Smooth muscle cell (in vitro differentiated cells): ENCODE results near the gene PLEKHA8. TPM values are rescaled to one million over a fixed set of nuclear protein-coding genes. Genes with fewer than 3 reads are reported as not detected.

ENCODE experiments used
- DNase-seq: peaks from one replicate; lab custom pipeline; 2025; ENCODE audit not compliant: unreplicated experiment; lab: John Stamatoyannopoulos, UW
- H2AFZ ChIP-seq: fragments of 200-600 bp; sonication (generic); 2 replicates; pipeline ENCODE4 v1.6.0; 2016; ENCODE audit warnings: antibody characterized with exemption, low read depth, mild to moderate bottlenecking
- H3F3A ChIP-seq: fragments of 200-600 bp; sonication (generic); 2 replicates; pipeline ENCODE4 v1.6.0; 2017; ENCODE audit warnings: antibody characterized with exemption, low read depth
- H3K27ac ChIP-seq: fragments of 200-600 bp; sonication (generic); 2 replicates; pipeline ENCODE4 v1.5.1; 2016; ENCODE audit warnings: low read depth, mild to moderate bottlenecking
- H3K27me3 ChIP-seq: fragments of 200-600 bp; sonication (generic); 2 replicates; pipeline ENCODE4 v1.6.1; 2016; ENCODE audit warnings: low read depth, mild to moderate bottlenecking
- H3K36me3 ChIP-seq: fragments of 200-600 bp; sonication (generic); 2 replicates; pipeline ENCODE4 v1.5.1; 2016; ENCODE audit warnings: low read depth
- H3K4me1 ChIP-seq: fragments of 200-600 bp; sonication (generic); 2 replicates; pipeline ENCODE4 v1.5.1; 2016; ENCODE audit warnings: low read depth
- H3K4me2 ChIP-seq: fragments of 200-600 bp; sonication (generic); 2 replicates; pipeline ENCODE4 v1.6.0; 2016; ENCODE audit warnings: mild to moderate bottlenecking
- H3K4me3 ChIP-seq: fragments of 200-600 bp; sonication (generic); 2 replicates; pipeline ENCODE4 v1.5.1; 2016; ENCODE audit warnings: mild to moderate bottlenecking
- H3K79me2 ChIP-seq: fragments of 200-600 bp; sonication (generic); 2 replicates; pipeline ENCODE4 v1.6.0; 2016; ENCODE audit warnings: low read depth, mild to moderate bottlenecking
- H3K9ac ChIP-seq: fragments of 200-600 bp; sonication (generic); 2 replicates; pipeline ENCODE4 v1.6.0; 2016; ENCODE audit warnings: low read depth
- H3K9me3 ChIP-seq: fragments of 200-600 bp; sonication (generic); replicated peaks from 2 replicates; pipeline ENCODE4 v1.5.1; 2016; ENCODE audit warnings: low read depth
- H4K20me1 ChIP-seq: fragments of 200-600 bp; sonication (generic); 2 replicates; pipeline ENCODE4 v1.6.0; 2016; ENCODE audit warnings: low read depth
- CTCF ChIP-seq: fragments of 200-600 bp; sonication (generic); IDR thresholded peaks from 2 replicates; pipeline ENCODE4 v1.5.1; 2017; ENCODE audit warnings: borderline replicate concordance, mild to moderate bottlenecking, antibody characterized with exemption; ENCODE audit not compliant: insufficient read depth, poor library complexity, severe bottlenecking
- WGBS: methylation state at CpG from one replicate; pipeline ENCODE4 v1.1.7; 2016; ENCODE audit warnings: low lambda C conversion rate; 5-methylcytosine and 5-hydroxymethylcytosine counted together
- polyA plus RNA-seq: library from polyadenylated mRNA; unstranded; fragments of >200 nt; fragmentation: Nextera tagmentation; extraction: Ambion mirVana; gene quantifications from 2 replicates; pipeline ENCODE4 v1.2.1, GENCODE V29; 2016
- total RNA-seq: library from RNA; depleted of rRNA; stranded (reverse); fragments of >200 nt; gene quantifications from 2 replicates; pipeline ENCODE4 v1.2.3, GENCODE V29; 2014

Gene PLEKHA8
- total RNA-seq (20.4 and 24.7 TPM in 2 replicates), polyA plus RNA-seq (10.0 and 14.6 TPM in 2 replicates)

GRCh38 chr7:30028216-30028748 lies at the start of gene PLEKHA8:
Gene PLEKHA8 (plus strand): TSS chr7:30028412. CDS start chr7:30028763, 351 bp downstream.
- H3K9me3 ChIP-seq: no peaks in the 10 kb centered on the region
- H3K27ac ChIP-seq: peak within 1 kb of the TSS; percentile 85
- TF ChIP-seq CTCF: no peak
- H4K20me1 ChIP-seq: peaks cover 65% of the 10 kb centered on the region
- H3K4me3 ChIP-seq: peak within 1 kb of the TSS; percentile 85
- peak within 1 kb of the TSS; percentile 89 for H3K4me2 ChIP-seq
- H3K27me3 ChIP-seq: no peaks in the 10 kb centered on the region
- no peaks in the 10 kb centered on the region for H3F3A ChIP-seq
- peaks cover 32% of the 10 kb centered on the region for H3K4me1 ChIP-seq
- H2AFZ ChIP-seq: peak within 1 kb of the TSS; percentile 83
- no peaks in the 10 kb centered on the region for H3K36me3 ChIP-seq
- DNase-seq: peak; percentile 85
- H3K9ac ChIP-seq: peak within 1 kb of the TSS; percentile 53
- peaks cover 75% of the 10 kb centered on the region for H3K79me2 ChIP-seq
- WGBS: under 1% methylated on average over 70 of the region's 70 CpGs

GRCh38 chr7:29980151-29980550 lies 48.1 kb upstream of the PLEKHA8 start:
- Histone ChIP-seq H3K4me1 (peaks cover 14% of the 10 kb centered on the region), H3F3A (no peaks in the 10 kb centered on the region), H3K4me3 (no peak overlapping the region), H3K79me2 (peaks cover 99% of the 10 kb centered on the region), H4K20me1 (peaks cover 95% of the 10 kb centered on the region), H2AFZ (no peak overlapping the region), H3K4me2 (no peak overlapping the region), H3K36me3 (no peaks in the 10 kb centered on the region), H3K9ac (no peak overlapping the region), H3K9me3 (no peaks in the 10 kb centered on the region), H3K27me3 (no peaks in the 10 kb centered on the region), H3K27ac (no peak overlapping the region)
- no peak for DNase-seq
- no peak for TF ChIP-seq CTCF

- Histone ChIP-seq H3F3A (peaks cover 16% of the 10 kb centered on the region), H3K9ac (peak overlapping the region; percentile 79), H4K20me1 (peaks cover 34% of the 10 kb centered on the region), H3K79me2 (peaks cover 61% of the 10 kb centered on the region), H3K9me3 (no peaks in the 10 kb centered on the region), H3K4me2 (peak overlapping the region; percentile 87), H3K27ac (peak overlapping the region; percentile 94), H3K4me3 (peak overlapping the region; percentile 99), H3K27me3 (no peaks in the 10 kb centered on the region), H3K4me1 (peaks cover 13% of the 10 kb centered on the region), H2AFZ (peak overlapping the region; percentile 54), H3K36me3 (no peaks in the 10 kb centered on the region)
- 19% methylated on average over 2 of the region's 2 CpGs for whole genome bisulfite sequencing
- no peak for DNase-seq
- TF ChIP-seq CTCF: no peak
These were observed 41.1 kb upstream of the PLEKHA8 start for GRCh38 chr7:29987083-29987482.

- H3K27me3 ChIP-seq: no peaks in the 10 kb centered on the region
- H3K9me3 ChIP-seq: no peaks in the 10 kb centered on the region
- no peaks in the 10 kb centered on the region for H3K36me3 ChIP-seq
- peak overlapping the region; percentile 79 for H3K9ac ChIP-seq
- H2AFZ ChIP-seq: peak overlapping the region; percentile 54
- H3K79me2 ChIP-seq: peaks cover 53% of the 10 kb centered on the region
- peaks cover 13% of the 10 kb centered on the region for H3K4me1 ChIP-seq
- H3K27ac ChIP-seq: peak overlapping the region; percentile 94
- H3F3A ChIP-seq: peaks cover 16% of the 10 kb centered on the region
- 17% methylated on average over 8 of the region's 8 CpGs for WGBS
- H3K4me2 ChIP-seq: peak overlapping the region; percentile 87
- H4K20me1 ChIP-seq: peaks cover 26% of the 10 kb centered on the region
- DNase-seq: no peak
- TF ChIP-seq CTCF: no peak
- H3K4me3 ChIP-seq: peak overlapping the region; percentile 99
These were observed 40.3 kb upstream of the PLEKHA8 start for GRCh38 chr7:29987811-29988317.
